Measurements from ENCODE around the gene TAF12.
"Not testable (repeated sequence)": the region's sequence is repeated elsewhere in the genome, so short reads cannot be mapped to it uniquely, and the experiment has no call there.

TAF12 gene

GRCh38 chr1:28642056-28642846, 616 bp downstream of the TAF12 start:
- DNase-seq = no peak

GRCh38 chr1:28640766-28641165, 2.1 kb downstream of the TAF12 start:
- no peak for DNase-seq

DNA sequence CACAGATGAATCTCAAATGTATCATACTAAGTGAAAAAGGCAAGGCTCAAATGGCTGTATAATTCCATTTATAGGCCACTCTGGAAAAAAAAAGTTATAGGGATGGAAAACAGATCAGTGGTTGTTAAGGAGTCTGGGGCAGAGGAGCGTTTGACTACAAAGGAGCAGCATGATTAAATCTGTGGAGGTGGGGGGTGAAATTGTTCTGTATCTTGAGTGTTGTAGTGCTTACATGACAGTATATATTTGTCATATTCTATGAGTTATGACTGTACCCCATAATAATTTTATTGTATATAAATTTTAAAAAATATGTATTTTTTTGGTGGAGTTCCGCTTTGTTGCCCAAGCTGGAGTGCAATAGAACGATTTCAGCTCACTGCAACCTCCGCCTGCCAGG, 10.3 kb downstream of the TAF12 start:
- DNase-seq = no peak

- no peak for DNase-seq
Observed at GRCh38 chr1:28631713-28632112, 11.2 kb downstream of the TAF12 start.

- no peak for DNase-seq
Observed at GRCh38 chr1:28613175-28613574, 29.7 kb downstream of the TAF12 start.

DNA sequence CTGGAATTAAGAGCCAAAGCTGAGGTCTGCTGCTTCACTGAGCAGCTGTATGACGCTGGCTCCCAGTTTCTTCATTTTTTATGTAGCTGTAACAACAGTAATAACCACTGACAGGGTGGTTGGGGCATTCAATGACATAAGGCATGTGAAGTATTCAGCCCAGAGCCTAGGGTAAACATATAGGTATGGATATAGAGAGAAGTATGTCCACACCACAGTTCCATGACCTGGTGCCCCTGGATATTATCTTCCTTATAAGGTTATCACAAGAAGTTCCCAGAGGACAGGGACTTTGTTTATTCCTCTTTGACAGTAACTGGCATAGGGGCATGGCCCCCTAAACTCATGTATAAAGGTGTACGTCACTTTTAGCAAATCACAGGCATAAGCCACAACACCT, 36.1 kb downstream of the TAF12 start:
- DNase-seq = no peak

GRCh38 chr1:28604962-28605361, 37.9 kb downstream of the TAF12 start:
- no peak for DNase-seq

DNA sequence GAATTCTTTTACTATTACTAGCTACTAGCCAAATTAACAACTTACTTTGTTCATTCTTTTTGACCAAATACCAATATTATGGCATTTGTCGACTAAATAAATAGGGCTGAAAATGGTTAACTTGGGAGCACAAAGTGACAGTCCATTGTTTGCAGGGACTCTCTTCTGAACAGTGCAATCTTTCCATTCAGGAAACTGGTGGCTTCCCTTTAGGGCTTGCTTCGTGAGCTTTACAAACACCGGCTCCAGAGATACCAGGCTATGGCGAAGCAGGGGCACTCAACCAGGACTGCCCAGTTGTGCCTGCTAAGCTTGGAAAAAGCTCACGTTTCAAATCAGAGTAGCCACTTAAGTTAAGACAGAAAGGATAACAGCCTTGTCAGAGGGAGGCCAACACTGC, 38.5 kb downstream of the TAF12 start:
- no peak for DNase-seq

- peak; percentile 77 for DNase-seq
Observed at GRCh38 chr1:28602536-28603439, 40.1 kb downstream of the TAF12 start.

DNA sequence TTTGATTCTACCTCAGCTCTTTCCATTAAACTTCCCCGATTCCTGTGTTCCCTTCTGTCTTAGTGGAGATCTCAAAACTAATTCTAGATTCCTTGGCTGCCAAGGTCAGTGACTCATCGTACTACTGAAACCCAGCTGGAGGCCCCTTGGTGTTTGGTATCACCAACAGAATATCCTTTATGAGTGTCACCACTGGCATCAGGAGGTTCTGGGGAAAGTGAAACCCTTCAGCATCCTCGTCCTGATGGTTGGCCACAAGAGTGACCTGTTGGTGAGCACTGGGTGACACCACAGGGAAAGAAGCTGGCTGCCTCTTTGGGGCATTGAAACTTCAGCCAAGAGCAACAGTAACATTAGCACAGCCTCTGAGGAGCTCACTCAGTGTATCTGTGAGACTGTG, 41.2 kb downstream of the TAF12 start:
- no peak for DNase-seq

DNA sequence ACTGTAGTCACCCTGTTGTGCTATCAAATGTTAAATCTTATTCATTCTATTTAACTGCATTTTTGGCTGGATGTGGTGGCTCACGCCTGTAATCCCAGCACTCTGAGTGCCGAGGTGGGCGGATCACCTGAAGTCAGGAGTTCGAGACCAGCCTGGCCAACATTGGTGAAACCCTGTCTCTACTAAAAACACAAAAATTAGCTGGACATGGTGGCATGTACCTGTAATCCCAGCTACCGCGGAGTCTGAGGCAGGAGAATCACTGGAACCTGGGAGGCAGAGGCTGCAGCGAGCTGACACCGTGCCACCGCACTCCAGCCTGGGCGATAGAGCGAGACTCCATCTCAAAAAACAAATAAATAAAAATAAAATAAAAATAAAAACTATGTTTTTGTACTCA, 46.6 kb downstream of the TAF12 start:
- not testable (repeated sequence) for DNase-seq

DNA sequence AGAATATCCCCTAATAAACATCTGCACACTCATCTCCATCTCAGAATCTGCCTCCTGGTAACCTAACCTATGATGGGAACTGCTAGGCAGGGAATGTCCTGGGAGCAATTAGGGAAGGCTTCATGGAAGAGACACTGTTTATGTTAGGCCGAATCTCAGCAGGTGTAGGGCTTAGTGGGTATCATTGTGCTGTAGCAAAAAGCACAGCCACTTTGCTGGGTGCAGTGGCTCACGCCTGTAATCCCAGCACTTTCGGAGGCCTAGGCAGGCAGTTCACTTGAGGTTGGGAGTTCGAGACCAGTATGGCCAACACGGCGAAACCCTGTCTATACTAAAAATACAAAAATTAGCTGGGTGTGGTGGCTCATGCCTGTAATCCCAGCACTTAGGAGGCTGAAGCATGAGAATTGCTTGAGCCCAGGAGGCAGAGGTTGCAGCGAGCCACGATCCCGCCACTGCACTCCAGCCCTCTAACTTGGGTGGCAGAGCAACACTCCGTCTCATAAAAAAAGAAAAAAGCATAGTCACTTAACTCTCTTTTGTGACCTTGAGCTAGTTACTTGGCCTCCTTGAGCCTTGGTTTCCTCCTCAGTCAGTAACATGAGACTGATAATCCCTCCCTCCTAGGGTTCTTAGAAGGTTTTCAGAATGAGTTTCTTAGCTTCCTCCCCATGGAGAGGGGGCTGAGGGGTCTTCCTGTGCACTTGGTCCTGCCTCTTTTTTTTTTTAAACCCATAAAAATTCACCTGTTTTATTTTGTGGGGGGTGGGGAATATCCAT, 47.3 kb downstream of the TAF12 start:
- no peak for DNase-seq

GRCh38 chr1:28594686-28595411, 48.0 kb downstream of the TAF12 start:
- not testable (repeated sequence) for DNase-seq

DNA sequence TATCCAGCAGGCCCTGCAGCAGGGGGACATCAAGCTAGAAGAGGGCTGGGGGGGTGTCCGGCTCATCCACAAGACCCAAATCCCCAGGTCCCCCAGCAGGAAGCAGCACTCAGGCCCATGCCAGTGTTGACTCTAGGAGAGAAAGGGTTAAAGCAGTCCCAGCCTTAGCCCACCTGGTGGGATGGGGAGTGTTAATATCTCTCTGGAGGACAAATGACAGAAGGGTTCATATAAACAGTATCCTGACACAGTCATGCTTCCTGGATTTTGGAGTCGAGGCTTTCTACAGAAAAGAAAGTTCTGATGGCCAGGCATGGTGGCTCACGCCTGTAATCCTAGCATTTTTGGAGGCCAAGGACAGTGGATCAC, 48.9 kb downstream of the TAF12 start:
- DNase-seq = not testable (repeated sequence)

DNA sequence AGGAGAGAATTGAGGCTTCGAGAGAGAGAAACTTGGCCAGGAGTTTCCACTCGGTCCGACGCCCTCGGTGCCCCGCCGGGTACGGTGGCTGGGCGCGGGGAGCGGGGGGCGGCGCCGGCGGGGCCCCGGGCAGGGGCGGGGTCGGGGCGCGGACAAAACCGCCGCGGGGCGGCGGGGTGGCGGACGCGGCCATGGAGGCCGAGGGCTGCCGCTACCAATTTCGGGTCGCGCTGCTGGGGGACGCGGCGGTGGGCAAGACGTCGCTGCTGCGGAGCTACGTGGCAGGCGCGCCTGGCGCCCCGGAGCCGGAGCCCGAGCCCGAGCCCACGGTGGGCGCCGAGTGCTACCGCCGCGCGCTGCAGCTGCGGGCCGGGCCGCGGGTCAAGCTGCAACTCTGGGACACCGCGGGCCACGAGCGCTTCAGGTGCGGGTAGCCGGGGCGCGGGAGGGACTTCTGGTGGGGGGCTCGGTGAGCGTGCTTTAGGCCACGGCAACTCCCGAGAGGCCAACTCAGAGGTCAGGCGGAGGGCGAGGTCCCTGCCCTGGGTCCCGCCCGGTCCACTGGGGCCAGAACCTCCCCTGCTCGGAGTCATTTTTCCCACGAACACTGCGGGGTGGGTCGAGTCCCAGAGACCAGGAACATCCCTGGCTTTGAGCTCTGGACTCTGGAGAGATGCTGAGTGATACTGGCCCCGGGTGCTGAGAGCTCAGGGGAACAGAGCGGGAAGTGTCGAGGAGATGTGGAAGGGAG, 50.4 kb downstream of the TAF12 start:
- DNase-seq = no peak

DNA sequence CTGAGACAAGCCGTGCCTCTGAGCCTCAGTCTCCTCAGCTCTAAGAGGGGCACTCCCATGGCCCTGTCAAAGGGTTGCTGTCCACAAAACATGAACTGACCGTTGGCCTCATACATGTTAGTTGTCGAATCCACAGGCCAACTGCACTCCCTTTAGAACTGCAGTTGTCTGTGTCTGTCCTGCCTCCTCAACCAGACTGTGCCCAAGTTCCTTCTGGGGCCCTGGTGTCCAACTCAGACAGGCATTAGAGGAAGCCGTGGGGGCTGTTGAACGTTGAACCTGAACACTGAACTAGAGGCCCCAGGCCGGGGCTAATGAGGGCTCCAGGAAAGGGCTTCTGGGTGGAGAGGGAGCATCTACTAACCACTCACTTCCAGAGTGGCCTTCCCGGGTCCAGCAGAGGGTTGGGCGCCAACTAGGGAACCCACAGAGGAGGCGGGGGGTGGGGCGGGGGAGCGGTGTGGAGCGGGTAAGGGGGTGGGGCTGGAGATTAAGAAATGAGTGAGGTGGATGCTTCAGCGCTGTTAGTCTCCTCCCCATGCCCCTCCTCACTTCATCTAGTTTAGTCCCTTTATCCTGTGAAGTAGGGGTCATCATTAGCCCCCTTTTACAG, 51.1 kb downstream of the TAF12 start, which contains the start of gene RAB42:
RAB42 (plus strand) TSS at position 558 of the 613 bp plus-strand sequence. CDS start 247 bp downstream, outside the sequence.
- peak; percentile 18 for DNase-seq

GRCh38 chr1:28586585-28587391, 56.1 kb downstream of the TAF12 start:
- not testable (repeated sequence) for DNase-seq

DNA sequence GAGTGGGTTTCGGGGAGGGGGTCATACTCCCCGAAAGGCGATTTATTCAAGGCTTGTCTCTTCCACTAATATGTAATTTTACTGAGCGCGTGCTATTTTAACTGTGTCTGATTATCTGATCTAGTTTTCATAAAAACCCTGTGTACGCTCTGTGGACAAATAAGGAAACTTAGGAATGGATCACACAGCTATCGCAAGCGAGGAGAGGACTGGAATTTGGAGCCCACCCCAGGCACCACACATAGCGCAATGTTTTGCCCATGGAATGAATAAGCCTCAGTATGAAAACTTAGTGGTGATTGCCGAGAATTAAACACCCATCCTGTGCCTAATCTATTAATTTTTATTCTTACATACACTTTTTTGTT, 60.6 kb downstream of the TAF12 start:
- peak; percentile 67 for DNase-seq

GRCh38 chr1:28581531-28582247, 61.2 kb downstream of the TAF12 start:
- peak; percentile 96 for DNase-seq
